Right lobe of liver (tissue), 6 donors: ENCODE measurements around the gene ADARB2. TPM values are rescaled to one million over a fixed set of nuclear protein-coding genes. Genes with fewer than 3 reads are reported as not detected.

Source experiments
- ATAC-seq, 4 donors: fragments of 200-7000 bp; cut with Tn5 transposase; one replicate each; pipeline ENCODE4 v1.9.1; 2020; ENCODE audit warnings: mild to moderate bottlenecking in 4 of 4, moderate library complexity in 4 of 4
- DNase-seq, 3 donors: peaks; one replicate each; pipeline ENCODE4 v3.0.0-alpha.2; 2020
- H3K27ac ChIP-seq, 3 donors: fragments of 200-600 bp; one replicate each; pipeline ENCODE4 v1.8.0; 2022
- H3K27me3 ChIP-seq, 2 donors: fragments of 200-600 bp; one replicate each; pipeline ENCODE4 v1.8.0; 2022
- H3K36me3 ChIP-seq, 4 donors: fragments of 200-600 bp; sonication (generic) in 1 of 4; one replicate each; pipeline versions ENCODE4 v1.5.1 to v1.8.0; 2017 to 2022; ENCODE audit warnings: control low read depth in 1 of 4
- H3K4me1 ChIP-seq, 4 donors: fragments of 200-600 bp; sonication (generic) in 1 of 4; one replicate each; pipeline versions ENCODE4 v1.5.1 to v1.8.0; 2017 to 2022; ENCODE audit warnings: control low read depth in 1 of 4
- H3K4me3 ChIP-seq, 3 donors: fragments of 200-600 bp; one replicate each; pipeline ENCODE4 v1.8.0; 2022
- H3K9me3 ChIP-seq, 4 donors: fragments of 200-600 bp; sonication (generic) in 1 of 4; one replicate each; pipeline versions ENCODE4 v1.5.1 to v1.8.0; 2017 to 2022; ENCODE audit warnings: control low read depth in 1 of 4
- CTCF ChIP-seq, 4 donors: fragments of 200-600 bp in 3 of 4; fragments of 450-650 bp in 1 of 4; IDR thresholded peaks; one replicate each; pipeline versions ENCODE4 v1.5.1 to v1.8.0; 2016 to 2022; ENCODE audit warnings: antibody characterized with exemption in 4 of 4, mild to moderate bottlenecking in 2 of 4
- POLR2A ChIP-seq: fragments of 450-650 bp; IDR thresholded peaks from one replicate; pipeline ENCODE4 v1.6.1; 2017; ENCODE audit warnings: antibody characterized with exemption, mild to moderate bottlenecking
- WGBS: methylation state at CpG from one replicate; pipeline ENCODE4 v1.1.6; 2018; ENCODE audit warnings: low coverage, low lambda C conversion rate; ENCODE audit not compliant: insufficient coverage; ENCODE audit errors: missing lambda C conversion rate; 5-methylcytosine and 5-hydroxymethylcytosine counted together
- intact Hi-C, 2 donors: fragments of 100-400 bp; cut with DNase I; formaldehyde crosslinking; loops; one replicate each; pipeline versions ENCODE4 v1.11.2 to v1.14.1; 2022
- total RNA-seq, 6 experiments: library from RNA; depleted of rRNA in 2 of 6; stranded (reverse); fragments of >200 nt in 2 of 6; fragmentation: NEBNext Ultra II Directional in 3 of 6; extraction: Animal tissue kit (Norgen Biotek cat#: 25700) in 3 of 6; gene quantifications; one replicate each; pipeline versions ENCODE4 v1.1.0 to v1.2.4, GENCODE V29; 2016 to 2023
- donor health status: DM: no; HTN: yes; CAD: no.
- donor health status: DM: no; HTN: no; CAD: no.
- donor health status: DM: no; HTN: no; CAD: no.
- donor health status: DM: no; HTN: yes; CAD: no.
- donor health status: DM: no; HTN: yes; CAD: no.

The ADARB2 gene
- total RNA-seq, 6 experiments from 2014 or later = 0.07 to 0.68 (median 0.42) TPM

GRCh38 chr10:1578392-1579140 is 158.8 kb downstream of the ADARB2 start:
- Histone ChIP-seq H3K36me3 (no peaks in the 10 kb centered on the region), H3K27me3 (no peaks in the 10 kb centered on the region), H3K4me3 (no peak overlapping the region), H3K9me3 (no peaks in the 10 kb centered on the region), H3K27ac (no peak overlapping the region), H3K4me1 (no peaks in the 10 kb centered on the region)
- intact Hi-C loops = no loop called here
- peak in 1 of 3 donors; percentile 25 for DNase-seq
- no peak for ATAC-seq
- WGBS = 68% methylated on average over 10 of the region's 19 CpGs
- TF ChIP-seq CTCF (IDR thresholded peaks at IDR 0.05) = no peak
- TF ChIP-seq POLR2A = no peak

GRCh38 chr10:1577945-1578344 is 159.4 kb downstream of the ADARB2 start:
- Histone ChIP-seq H3K27ac (no peak overlapping the region), H3K27me3 (no peaks in the 10 kb centered on the region), H3K4me1 (no peaks in the 10 kb centered on the region), H3K9me3 (no peaks in the 10 kb centered on the region), H3K4me3 (no peak overlapping the region), H3K36me3 (no peaks in the 10 kb centered on the region)
- no peak for ATAC-seq
- TF ChIP-seq CTCF (IDR thresholded peaks at IDR 0.05) = no peak
- no peak for TF ChIP-seq POLR2A
- 61% methylated on average over 8 of the region's 8 CpGs for WGBS
- DNase-seq = peak in 1 of 3 donors; percentile 10
- intact Hi-C loops = no loop called here

- ATAC-seq = no peak
- no peaks in the 10 kb centered on the region for H3K36me3 ChIP-seq
- no peak overlapping the region for H3K27ac ChIP-seq
- H3K4me1 ChIP-seq = no peaks in the 10 kb centered on the region
- peak in 1 of 3 donors; percentile 34 for DNase-seq
- no peaks in the 10 kb centered on the region for H3K9me3 ChIP-seq
- TF ChIP-seq CTCF (IDR thresholded peaks at IDR 0.05) (no peak), POLR2A (no peak)
- WGBS = 0% methylated on average over 1 of the region's 9 CpGs
- intact Hi-C loops = no loop called here
- no peaks in the 10 kb centered on the region for H3K27me3 ChIP-seq
- no peak overlapping the region for H3K4me3 ChIP-seq
These were observed 160.0 kb downstream of the ADARB2 start for GRCh38 chr10:1577373-1577770.

- Histone ChIP-seq H3K27ac (no peak overlapping the region), H3K27me3 (no peaks in the 10 kb centered on the region), H3K4me3 (no peak overlapping the region), H3K4me1 (no peaks in the 10 kb centered on the region), H3K36me3 (no peaks in the 10 kb centered on the region), H3K9me3 (no peaks in the 10 kb centered on the region)
- 72% methylated on average over 4 of the region's 16 CpGs for WGBS
- DNase-seq (peak in 1 of 3 donors; percentile 15), ATAC-seq (no peak)
- intact Hi-C loops = no loop called here
- TF ChIP-seq POLR2A = no peak
- no peak for TF ChIP-seq CTCF (IDR thresholded peaks at IDR 0.05)
These were observed 160.6 kb downstream of the ADARB2 start for GRCh38 chr10:1576467-1577372.
